GM12878 (cell line): ENCODE measurements around the gene SPNS1. TPM values are rescaled to one million over a fixed set of nuclear protein-coding genes. Genes with fewer than 3 reads are reported as not detected.

ENCODE experiments used
- ATAC-seq: fragments of 200-7000 bp; cut with Tn5 transposase; 3 replicates; pipeline ENCODE4 v1.9.1; 2020; ENCODE audit warnings: mild to moderate bottlenecking, moderate library complexity
- BruUV-seq: library from RNA; stranded (reverse); fragments of 400-500 nt; replicated peaks from 2 replicates; lab custom pipeline; 2021; lab: Mats Ljungman, UMichigan
- CTCF ChIA-PET: fragments of 300-600 bp; sonication (Branson Sonifier 250); formaldehyde crosslinking; extraction: SDS; loops from one replicate; lab custom pipeline; 2021; ENCODE audit warnings: inconsistent platforms; lab: Yijun Ruan, JAX
- POLR2A ChIA-PET: fragments of 350-600 bp; formaldehyde crosslinking; extraction: SDS; loops from one replicate; lab custom pipeline; 2021; ENCODE audit warnings: inconsistent platforms; lab: Charles Lee
- RAD21 ChIA-PET: fragments of 300-600 bp; sonication (Branson Sonifier 250); formaldehyde crosslinking; loops from one replicate; lab custom pipeline; 2023; ENCODE audit warnings: antibody characterized with exemption; ENCODE audit not compliant: unreplicated experiment; lab: Charles Lee
- SMC1A ChIA-PET: fragments of 300-600 bp; sonication (Branson Sonifier 250); formaldehyde crosslinking; loops from one replicate; lab custom pipeline; 2023; ENCODE audit not compliant: unreplicated experiment, uncharacterized antibody; lab: Charles Lee
- DNase-seq: peaks from one replicate; pipeline ENCODE4 v3.0.0-alpha.2; 2011; ENCODE audit warnings: low read depth, low spot score
- FAIRE-seq: peaks from 3 replicates; lab custom pipeline; 2011; peaks lifted over from hg19 to GRCh38; lab: Jason Lieb, UNC
- H2AFZ ChIP-seq: 2 replicates; pipeline ENCODE4 v1.6.0; 2011; ENCODE audit warnings: low read depth, low read length, control low read depth; ENCODE audit not compliant: control insufficient read depth
- H3K27ac ChIP-seq: 2 replicates; pipeline ENCODE4 v1.5.1; 2011; ENCODE audit warnings: control low read depth; ENCODE audit not compliant: control insufficient read depth, insufficient read depth
- H3K27me3 ChIP-seq, 2 experiments: replicated peaks in 1 of 2; 2 replicates each; pipeline versions ENCODE4 v1.6.0 to v1.6.1; 2011; ENCODE audit warnings: low read length in 1 of 2; ENCODE audit not compliant: control insufficient read depth in 2 of 2, insufficient read depth in 2 of 2
- H3K36me3 ChIP-seq, 2 experiments: 2 replicates each; pipeline ENCODE4 v1.5.1; 2011; ENCODE audit warnings: low read length in 1 of 2; ENCODE audit not compliant: control insufficient read depth in 2 of 2, insufficient read depth in 2 of 2
- H3K4me1 ChIP-seq: 2 replicates; pipeline ENCODE4 v1.6.1; 2011; ENCODE audit warnings: mild to moderate bottlenecking, low read length, moderate library complexity, mixed read lengths; ENCODE audit not compliant: control insufficient read depth, insufficient read depth
- H3K4me2 ChIP-seq: 2 replicates; pipeline ENCODE4 v1.6.0; 2011; ENCODE audit warnings: control low read depth; ENCODE audit not compliant: control insufficient read depth, insufficient read depth
- H3K4me3 ChIP-seq: fragments of 200-600 bp; sonication (generic); 2 replicates; pipeline ENCODE4 v1.5.1; 2016
- H3K79me2 ChIP-seq: 2 replicates; pipeline ENCODE4 v1.6.0; 2011; ENCODE audit warnings: low read length; ENCODE audit not compliant: control insufficient read depth, insufficient read depth
- H3K9ac ChIP-seq: 2 replicates; pipeline ENCODE4 v1.8.0; 2011; ENCODE audit warnings: low read length, control low read depth, mixed read lengths; ENCODE audit not compliant: control insufficient read depth, insufficient read depth
- H3K9me3 ChIP-seq: replicated peaks from 3 replicates; pipeline ENCODE4 v1.5.1; 2011; ENCODE audit warnings: mild to moderate bottlenecking, low read length; ENCODE audit not compliant: control insufficient read depth, insufficient read depth
- H4K20me1 ChIP-seq: 2 replicates; pipeline ENCODE4 v1.6.0; 2011; ENCODE audit not compliant: control insufficient read depth, insufficient read depth
- BCLAF1 ChIP-seq: fragments of 450-650 bp; IDR thresholded peaks from 2 replicates; pipeline ENCODE4 v1.6.1; 2017; ENCODE audit warnings: antibody characterized with exemption, mild to moderate bottlenecking, moderate library complexity
- CBX5 ChIP-seq: sonication (generic); IDR thresholded peaks from 2 replicates; pipeline ENCODE4 v1.6.1; 2016; ENCODE audit warnings: low read depth, moderate library complexity, mild to moderate bottlenecking, inconsistent platforms
- EED ChIP-seq: sonication (generic); IDR thresholded peaks from 2 replicates; pipeline ENCODE4 v1.6.1; 2016; ENCODE audit warnings: antibody characterized with exemption, low read depth
- PAX5 ChIP-seq: IDR thresholded peaks from 2 replicates; pipeline ENCODE4 v1.6.1; 2011; ENCODE audit warnings: low read depth, low read length, borderline replicate concordance
- REST ChIP-seq: IDR thresholded peaks from 2 replicates; pipeline ENCODE4 v1.6.1; 2012; ENCODE audit warnings: mild to moderate bottlenecking, low read depth, low read length
- SPI1 ChIP-seq: IDR thresholded peaks from 2 replicates; pipeline ENCODE4 v1.6.1; 2011; ENCODE audit warnings: low read depth, mild to moderate bottlenecking, low read length, moderate library complexity, borderline replicate concordance; ENCODE audit not compliant: insufficient read depth
- WGBS: methylation state at CpG from one replicate; pipeline ENCODE4 v1.1.6; 2016; ENCODE audit warnings: low lambda C conversion rate; ENCODE audit not compliant: insufficient replicate concordance, insufficient coverage; ENCODE audit errors: missing lambda C conversion rate; 5-methylcytosine and 5-hydroxymethylcytosine counted together
- in situ Hi-C: fragments of 300-500 bp; cut with MboI; formaldehyde crosslinking; loops from 9 replicates; pipeline ENCODE4 v1.14.3; 2018; ENCODE audit warnings: mixed read lengths
- intact Hi-C: fragments of 100-400 bp; cut with micrococcal nuclease; formaldehyde crosslinking; loops from one replicate; pipeline ENCODE4 v1.14.2; 2022; ENCODE audit not compliant: unreplicated experiment
- polyA plus RNA-seq, 11 experiments: library from polyadenylated mRNA; depleted of rRNA in 4 of 11; unstranded in 6 of 11; stranded (reverse) in 5 of 11; fragments of >200 nt; fragmentation: Nextera tagmentation in 4 of 11; fragmentation: Illumina TruSeq in 1 of 11; extraction: Ambion mirVana in 4 of 11; extraction: Trizol in 1 of 11; gene quantifications; 1 replicate in 1 of 11; 2 replicates in 10 of 11; pipeline versions ENCODE4 v1.2.1 to v1.2.3, GENCODE V29; 2011 to 2016; ENCODE audit warnings: inconsistent platforms in 2 of 11, missing spikeins in 2 of 11, low read depth in 1 of 11
- total RNA-seq, 4 experiments: library from RNA; depleted of rRNA in 3 of 4; stranded (reverse); fragments of >200 nt in 3 of 4; fragmentation: Illumina TruSeq in 1 of 4; extraction: Trizol in 1 of 4; gene quantifications; 2 replicates each; pipeline versions ENCODE4 v1.2.1 to v1.2.3, GENCODE V29; 2013 to 2021
- TF ChIP-seq, protein P1 (sequence below), 3 experiments: IDR thresholded peaks in 2 of 3; conservative IDR thresholded peaks in 1 of 3; 2 replicates each; pipeline ENCODE4 v1.5.1; 2011; ENCODE audit warnings: low read depth in 3 of 3, low read length in 3 of 3, mild to moderate bottlenecking in 3 of 3, control low read depth in 2 of 3, moderate library complexity in 2 of 3, inconsistent platforms in 1 of 3, mixed read lengths in 1 of 3; ENCODE audit not compliant: control insufficient read depth in 2 of 3, insufficient read depth in 1 of 3; ENCODE audit errors: extremely low read depth in 1 of 3
- TF ChIP-seq, protein P2 (sequence below): fragments of 450-650 bp; formaldehyde crosslinking; IDR thresholded peaks from 2 replicates; pipeline ENCODE4 v1.5.0; 2022; ENCODE audit warnings: mild to moderate bottlenecking, missing genetic modification characterization
- TF ChIP-seq, protein P3 (sequence below): fragments of 450-650 bp; IDR thresholded peaks from 2 replicates; pipeline ENCODE4 v1.6.1; 2017; ENCODE audit warnings: mild to moderate bottlenecking, low read depth, inconsistent platforms; ENCODE audit not compliant: poor library complexity, severe bottlenecking

The SPNS1 gene
- total and polyA plus RNA-seq, 10 of the 15 experiments (the other 5 are each of a cell fraction or from before 2014, with no cell fraction given), result 0.16 to 37.6 (median 12.0) TPM

GRCh38 chr16:29000019-29000418 lies 25.4 kb downstream of the SPNS1 start:
- Histone ChIP-seq H4K20me1 (no peaks in the 10 kb centered on the region), H3K4me2 (no peak overlapping the region), H3K27me3 (no peaks in the 10 kb centered on the region), H2AFZ (no peak overlapping the region), H3K4me3 (no peak overlapping the region), H3K9ac (no peak overlapping the region), H3K79me2 (no peaks in the 10 kb centered on the region), H3K27ac (no peak overlapping the region), H3K9me3 (no peaks in the 10 kb centered on the region), H3K4me1 (no peaks in the 10 kb centered on the region), H3K36me3 (no peaks in the 10 kb centered on the region)
- SMC1A ChIA-PET, result no interaction called here
- DNase-seq (no peak), FAIRE-seq (no peak), ATAC-seq (no peak)
- in situ Hi-C loops (no loop called here), intact Hi-C loops (no loop called here)
- WGBS, result 23% methylated on average over 2 of the region's 2 CpGs
- POLR2A ChIA-PET, result no interaction called here
- RAD21 ChIA-PET, result no interaction called here
- BruUV-seq, result no TSS peak
- CTCF ChIA-PET, result no interaction called here
- TF ChIP-seq, protein P1, sequence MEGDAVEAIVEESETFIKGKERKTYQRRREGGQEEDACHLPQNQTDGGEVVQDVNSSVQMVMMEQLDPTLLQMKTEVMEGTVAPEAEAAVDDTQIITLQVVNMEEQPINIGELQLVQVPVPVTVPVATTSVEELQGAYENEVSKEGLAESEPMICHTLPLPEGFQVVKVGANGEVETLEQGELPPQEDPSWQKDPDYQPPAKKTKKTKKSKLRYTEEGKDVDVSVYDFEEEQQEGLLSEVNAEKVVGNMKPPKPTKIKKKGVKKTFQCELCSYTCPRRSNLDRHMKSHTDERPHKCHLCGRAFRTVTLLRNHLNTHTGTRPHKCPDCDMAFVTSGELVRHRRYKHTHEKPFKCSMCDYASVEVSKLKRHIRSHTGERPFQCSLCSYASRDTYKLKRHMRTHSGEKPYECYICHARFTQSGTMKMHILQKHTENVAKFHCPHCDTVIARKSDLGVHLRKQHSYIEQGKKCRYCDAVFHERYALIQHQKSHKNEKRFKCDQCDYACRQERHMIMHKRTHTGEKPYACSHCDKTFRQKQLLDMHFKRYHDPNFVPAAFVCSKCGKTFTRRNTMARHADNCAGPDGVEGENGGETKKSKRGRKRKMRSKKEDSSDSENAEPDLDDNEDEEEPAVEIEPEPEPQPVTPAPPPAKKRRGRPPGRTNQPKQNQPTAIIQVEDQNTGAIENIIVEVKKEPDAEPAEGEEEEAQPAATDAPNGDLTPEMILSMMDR (IDR thresholded peaks at IDR 0.05 in 2 of 3, conservative IDR thresholded peaks at IDR 0.05 in 1 of 3; ENCODE audit: control insufficient read depth in 2 of 3, extremely low read depth in 1 of 3, insufficient read depth in 1 of 3, low read depth in 3 of 3, low read length in 3 of 3), result no peak
- TF ChIP-seq, protein P2, sequence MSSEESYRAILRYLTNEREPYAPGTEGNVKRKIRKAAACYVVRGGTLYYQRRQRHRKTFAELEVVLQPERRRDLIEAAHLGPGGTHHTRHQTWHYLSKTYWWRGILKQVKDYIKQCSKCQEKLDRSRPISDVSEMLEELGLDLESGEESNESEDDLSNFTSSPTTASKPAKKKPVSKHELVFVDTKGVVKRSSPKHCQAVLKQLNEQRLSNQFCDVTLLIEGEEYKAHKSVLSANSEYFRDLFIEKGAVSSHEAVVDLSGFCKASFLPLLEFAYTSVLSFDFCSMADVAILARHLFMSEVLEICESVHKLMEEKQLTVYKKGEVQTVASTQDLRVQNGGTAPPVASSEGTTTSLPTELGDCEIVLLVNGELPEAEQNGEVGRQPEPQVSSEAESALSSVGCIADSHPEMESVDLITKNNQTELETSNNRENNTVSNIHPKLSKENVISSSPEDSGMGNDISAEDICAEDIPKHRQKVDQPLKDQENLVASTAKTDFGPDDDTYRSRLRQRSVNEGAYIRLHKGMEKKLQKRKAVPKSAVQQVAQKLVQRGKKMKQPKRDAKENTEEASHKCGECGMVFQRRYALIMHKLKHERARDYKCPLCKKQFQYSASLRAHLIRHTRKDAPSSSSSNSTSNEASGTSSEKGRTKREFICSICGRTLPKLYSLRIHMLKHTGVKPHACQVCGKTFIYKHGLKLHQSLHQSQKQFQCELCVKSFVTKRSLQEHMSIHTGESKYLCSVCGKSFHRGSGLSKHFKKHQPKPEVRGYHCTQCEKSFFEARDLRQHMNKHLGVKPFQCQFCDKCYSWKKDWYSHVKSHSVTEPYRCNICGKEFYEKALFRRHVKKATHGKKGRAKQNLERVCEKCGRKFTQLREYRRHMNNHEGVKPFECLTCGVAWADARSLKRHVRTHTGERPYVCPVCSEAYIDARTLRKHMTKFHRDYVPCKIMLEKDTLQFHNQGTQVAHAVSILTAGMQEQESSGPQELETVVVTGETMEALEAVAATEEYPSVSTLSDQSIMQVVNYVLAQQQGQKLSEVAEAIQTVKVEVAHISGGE (CRISPR knock-in tag), result no peak
- TF ChIP-seq, protein P3, sequence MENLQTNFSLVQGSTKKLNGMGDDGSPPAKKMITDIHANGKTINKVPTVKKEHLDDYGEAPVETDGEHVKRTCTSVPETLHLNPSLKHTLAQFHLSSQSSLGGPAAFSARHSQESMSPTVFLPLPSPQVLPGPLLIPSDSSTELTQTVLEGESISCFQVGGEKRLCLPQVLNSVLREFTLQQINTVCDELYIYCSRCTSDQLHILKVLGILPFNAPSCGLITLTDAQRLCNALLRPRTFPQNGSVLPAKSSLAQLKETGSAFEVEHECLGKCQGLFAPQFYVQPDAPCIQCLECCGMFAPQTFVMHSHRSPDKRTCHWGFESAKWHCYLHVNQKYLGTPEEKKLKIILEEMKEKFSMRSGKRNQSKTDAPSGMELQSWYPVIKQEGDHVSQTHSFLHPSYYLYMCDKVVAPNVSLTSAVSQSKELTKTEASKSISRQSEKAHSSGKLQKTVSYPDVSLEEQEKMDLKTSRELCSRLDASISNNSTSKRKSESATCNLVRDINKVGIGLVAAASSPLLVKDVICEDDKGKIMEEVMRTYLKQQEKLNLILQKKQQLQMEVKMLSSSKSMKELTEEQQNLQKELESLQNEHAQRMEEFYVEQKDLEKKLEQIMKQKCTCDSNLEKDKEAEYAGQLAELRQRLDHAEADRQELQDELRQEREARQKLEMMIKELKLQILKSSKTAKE, result no peak
- no peak for TF ChIP-seq PAX5
- TF ChIP-seq BCLAF1, result no peak
- TF ChIP-seq EED, result no peak
- TF ChIP-seq REST, result no peak
- no peak for TF ChIP-seq CBX5
- no peak for TF ChIP-seq SPI1
